H1 (cell line): Measurements from ENCODE around the gene RLBP1.

Experiments
- JUND ChIP-seq: IDR thresholded peaks from 2 replicates; pipeline ENCODE4 v1.6.1; 2011; ENCODE audit warnings: mild to moderate bottlenecking, improper control_type of control experiment, low read length
- SAP30 ChIP-seq: fragments of 300-600 bp; sonication (generic); IDR thresholded peaks from 2 replicates; pipeline ENCODE4 v1.7.1; 2012; ENCODE audit warnings: low read length, moderate library complexity, mild to moderate bottlenecking, inconsistent platforms; ENCODE audit not compliant: insufficient read depth, insufficient replicate concordance
- SIN3A ChIP-seq, 2 experiments: IDR thresholded peaks in 1 of 2; conservative IDR thresholded peaks in 1 of 2; 2 replicates each; pipeline ENCODE4 v1.6.1; 2011 to 2012; ENCODE audit warnings: low read length in 2 of 2, improper control_type of control experiment in 1 of 2, low read depth in 1 of 2, mild to moderate bottlenecking in 1 of 2
- SP1 ChIP-seq: IDR thresholded peaks from 2 replicates; pipeline ENCODE4 v1.6.1; 2011; ENCODE audit warnings: low read depth, low read length
- TF ChIP-seq, protein P1 (sequence below), 3 experiments: IDR thresholded peaks; 1 replicate in 2 of 3; 2 replicates in 1 of 3; pipeline versions ENCODE4 v1.5.1 to v1.6.1; 2011; ENCODE audit warnings: low read length in 3 of 3, mild to moderate bottlenecking in 3 of 3, inconsistent platforms in 2 of 3, low read depth in 1 of 3, moderate library complexity in 1 of 3; ENCODE audit not compliant: insufficient read depth in 1 of 3; ENCODE audit errors: control extremely low read depth in 1 of 3

GRCh38 chr15:89206908-89207331, 14.5 kb downstream of the RLBP1 start:
- TF ChIP-seq SAP30 (no peak), JUND (peak; percentile 28; the same call in 1 of the 2 replicates), SIN3A (conservative IDR thresholded peaks at IDR 0.05 in 1 of 2, IDR thresholded peaks at IDR 0.05 in 1 of 2; ENCODE audit: low read depth in 1 of 2, low read length in 2 of 2) (no peak), SP1 (no peak)
- TF ChIP-seq, protein P1, sequence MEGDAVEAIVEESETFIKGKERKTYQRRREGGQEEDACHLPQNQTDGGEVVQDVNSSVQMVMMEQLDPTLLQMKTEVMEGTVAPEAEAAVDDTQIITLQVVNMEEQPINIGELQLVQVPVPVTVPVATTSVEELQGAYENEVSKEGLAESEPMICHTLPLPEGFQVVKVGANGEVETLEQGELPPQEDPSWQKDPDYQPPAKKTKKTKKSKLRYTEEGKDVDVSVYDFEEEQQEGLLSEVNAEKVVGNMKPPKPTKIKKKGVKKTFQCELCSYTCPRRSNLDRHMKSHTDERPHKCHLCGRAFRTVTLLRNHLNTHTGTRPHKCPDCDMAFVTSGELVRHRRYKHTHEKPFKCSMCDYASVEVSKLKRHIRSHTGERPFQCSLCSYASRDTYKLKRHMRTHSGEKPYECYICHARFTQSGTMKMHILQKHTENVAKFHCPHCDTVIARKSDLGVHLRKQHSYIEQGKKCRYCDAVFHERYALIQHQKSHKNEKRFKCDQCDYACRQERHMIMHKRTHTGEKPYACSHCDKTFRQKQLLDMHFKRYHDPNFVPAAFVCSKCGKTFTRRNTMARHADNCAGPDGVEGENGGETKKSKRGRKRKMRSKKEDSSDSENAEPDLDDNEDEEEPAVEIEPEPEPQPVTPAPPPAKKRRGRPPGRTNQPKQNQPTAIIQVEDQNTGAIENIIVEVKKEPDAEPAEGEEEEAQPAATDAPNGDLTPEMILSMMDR (IDR thresholded peaks at IDR 0.05; ENCODE audit: control extremely low read depth in 1 of 3, insufficient read depth in 1 of 3, low read depth in 1 of 3, low read length in 3 of 3), result peak; percentile 96 to 98 (median 97)
